Keratinocyte (primary cell): ENCODE data around the gene CDH13. TPM values are rescaled to one million over a fixed set of nuclear protein-coding genes. Genes with fewer than 3 reads are reported as not detected.

Experiments
- DNase-seq: peaks from one replicate; pipeline ENCODE4 v3.0.0-alpha.2; 2011; ENCODE audit warnings: low read depth, missing footprints, low spot score
- FAIRE-seq: peaks from 2 replicates; lab custom pipeline; 2011; peaks lifted over from hg19 to GRCh38; lab: Jason Lieb, UNC
- H2AFZ ChIP-seq: 2 replicates; pipeline ENCODE4 v1.6.0; 2012; ENCODE audit warnings: low read length, control low read depth, inconsistent platforms; ENCODE audit not compliant: control insufficient read depth
- H3K27ac ChIP-seq: 2 replicates; pipeline ENCODE4 v1.5.1; 2011; ENCODE audit warnings: low read length; ENCODE audit not compliant: control insufficient read depth, insufficient read depth
- H3K27me3 ChIP-seq: 3 replicates; pipeline ENCODE4 v1.6.0; 2011; ENCODE audit warnings: low read length; ENCODE audit not compliant: control insufficient read depth, insufficient read depth; ENCODE audit errors: extremely low read depth
- H3K36me3 ChIP-seq, 2 experiments: 2 replicates in 1 of 2; 3 replicates in 1 of 2; pipeline ENCODE4 v1.5.1; 2011; ENCODE audit warnings: low read length in 2 of 2, mild to moderate bottlenecking in 1 of 2; ENCODE audit not compliant: control insufficient read depth in 2 of 2, insufficient read depth in 2 of 2; ENCODE audit errors: extremely low read depth in 1 of 2
- H3K4me1 ChIP-seq: 3 replicates; pipeline ENCODE4 v1.5.1; 2011; ENCODE audit warnings: low read length; ENCODE audit not compliant: control insufficient read depth, insufficient read depth; ENCODE audit errors: extremely low read depth
- H3K4me2 ChIP-seq: 3 replicates; pipeline ENCODE4 v1.6.0; 2011; ENCODE audit warnings: low read depth, low read length; ENCODE audit not compliant: control insufficient read depth, insufficient read depth; ENCODE audit errors: extremely low read depth
- H3K4me3 ChIP-seq, 3 experiments: fragments of 200-600 bp in 1 of 3; sonication (generic) in 1 of 3; 2 replicates in 2 of 3; 3 replicates in 1 of 3; pipeline ENCODE4 v1.5.1; 2011 to 2016; ENCODE audit warnings: low read length in 3 of 3, mild to moderate bottlenecking in 3 of 3, control low read depth in 2 of 3, inconsistent platforms in 1 of 3, low read depth in 1 of 3, mixed read lengths in 1 of 3, mixed run types in 1 of 3, moderate library complexity in 1 of 3; ENCODE audit not compliant: control insufficient read depth in 2 of 3, insufficient read depth in 2 of 3; ENCODE audit errors: extremely low read depth in 1 of 3
- H3K79me2 ChIP-seq: 2 replicates; pipeline ENCODE4 v1.6.0; 2012; ENCODE audit warnings: low read length; ENCODE audit not compliant: control insufficient read depth, insufficient read depth
- H3K9ac ChIP-seq: 3 replicates; pipeline ENCODE4 v1.6.0; 2011; ENCODE audit warnings: low read length; ENCODE audit not compliant: control insufficient read depth, insufficient read depth; ENCODE audit errors: extremely low read depth
- H3K9me1 ChIP-seq: 3 replicates; pipeline ENCODE4 v1.6.0; 2011; ENCODE audit warnings: low read length; ENCODE audit not compliant: control insufficient read depth, insufficient read depth; ENCODE audit errors: extremely low read depth
- H3K9me3 ChIP-seq: 2 replicates; pipeline ENCODE4 v1.5.1; 2012; ENCODE audit warnings: low read depth, low read length; ENCODE audit not compliant: control insufficient read depth
- H4K20me1 ChIP-seq: 3 replicates; pipeline ENCODE4 v1.6.0; 2011; ENCODE audit warnings: low read length; ENCODE audit not compliant: control insufficient read depth, insufficient read depth; ENCODE audit errors: extremely low read depth
- EZH2 ChIP-seq: IDR thresholded peaks from one replicate; pipeline ENCODE4 v1.6.1; 2012; ENCODE audit warnings: inconsistent platforms, mild to moderate bottlenecking, low read length, moderate library complexity
- dilution Hi-C: fragments of 300-500 bp; cut with MboI; formaldehyde crosslinking; loops from one replicate; pipeline ENCODE4 v1.7.0; 2020; ENCODE audit warnings: low sequenced_read_pairs; ENCODE audit not compliant: extremely low pct_ligation_motif_present
- polyA plus RNA-seq, 5 experiments: library from polyadenylated mRNA; depleted of rRNA in 3 of 5; stranded (reverse) in 3 of 5; stranded (forward) in 1 of 5; unstranded in 1 of 5; fragments of >200 nt; gene quantifications; 1 replicate in 1 of 5; 2 replicates in 3 of 5; 3 replicates in 1 of 5; pipeline versions ENCODE4 v1.2.1 to v1.2.3, GENCODE V29; 2011 to 2012; ENCODE audit warnings: missing spikeins in 2 of 5, low read depth in 1 of 5, low replicate concordance in 1 of 5
- TF ChIP-seq, protein P1 (sequence below), 3 experiments: IDR thresholded peaks in 1 of 3; conservative IDR thresholded peaks in 1 of 3; optimal IDR thresholded peaks in 1 of 3; 2 replicates in 2 of 3; 3 replicates in 1 of 3; pipeline versions ENCODE3 to v1.5.1; 2011; ENCODE audit warnings: low read length in 3 of 3, mild to moderate bottlenecking in 3 of 3, moderate library complexity in 2 of 3, control low read depth in 1 of 3, inconsistent platforms in 1 of 3; ENCODE audit not compliant: insufficient read depth in 2 of 3; ENCODE audit errors: extremely low read depth in 1 of 3

The CDH13 gene
- polyA plus RNA-seq, 1 donor (not counting 4 experiments of a cell fraction or from before 2014, with no cell fraction given), result 111 TPM

GRCh38 chr16:83351846-83352245 is 725.1 kb downstream of the CDH13 start:
- H3K9ac ChIP-seq, result no peak overlapping the region
- no peaks in the 10 kb centered on the region for H3K9me3 ChIP-seq
- H3K4me2 ChIP-seq, result no peak overlapping the region
- no peak overlapping the region for H3K4me3 ChIP-seq
- FAIRE-seq (no peak), DNase-seq (no peak)
- H2AFZ ChIP-seq, result no peak overlapping the region
- no peak overlapping the region for H3K27ac ChIP-seq
- no peaks in the 10 kb centered on the region for H4K20me1 ChIP-seq
- H3K9me1 ChIP-seq, result no peaks in the 10 kb centered on the region
- no peaks in the 10 kb centered on the region for H3K79me2 ChIP-seq
- peaks cover 0 to 3% of the 10 kb centered on the region in 2 experiments for H3K36me3 ChIP-seq
- TF ChIP-seq EZH2, result no peak
- TF ChIP-seq, protein P1, sequence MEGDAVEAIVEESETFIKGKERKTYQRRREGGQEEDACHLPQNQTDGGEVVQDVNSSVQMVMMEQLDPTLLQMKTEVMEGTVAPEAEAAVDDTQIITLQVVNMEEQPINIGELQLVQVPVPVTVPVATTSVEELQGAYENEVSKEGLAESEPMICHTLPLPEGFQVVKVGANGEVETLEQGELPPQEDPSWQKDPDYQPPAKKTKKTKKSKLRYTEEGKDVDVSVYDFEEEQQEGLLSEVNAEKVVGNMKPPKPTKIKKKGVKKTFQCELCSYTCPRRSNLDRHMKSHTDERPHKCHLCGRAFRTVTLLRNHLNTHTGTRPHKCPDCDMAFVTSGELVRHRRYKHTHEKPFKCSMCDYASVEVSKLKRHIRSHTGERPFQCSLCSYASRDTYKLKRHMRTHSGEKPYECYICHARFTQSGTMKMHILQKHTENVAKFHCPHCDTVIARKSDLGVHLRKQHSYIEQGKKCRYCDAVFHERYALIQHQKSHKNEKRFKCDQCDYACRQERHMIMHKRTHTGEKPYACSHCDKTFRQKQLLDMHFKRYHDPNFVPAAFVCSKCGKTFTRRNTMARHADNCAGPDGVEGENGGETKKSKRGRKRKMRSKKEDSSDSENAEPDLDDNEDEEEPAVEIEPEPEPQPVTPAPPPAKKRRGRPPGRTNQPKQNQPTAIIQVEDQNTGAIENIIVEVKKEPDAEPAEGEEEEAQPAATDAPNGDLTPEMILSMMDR (optimal IDR thresholded peaks at IDR 0.05 in 1 of 3, IDR thresholded peaks at IDR 0.05 in 1 of 3, conservative IDR thresholded peaks at IDR 0.05 in 1 of 3; ENCODE audit: extremely low read depth in 1 of 3, insufficient read depth in 2 of 3, low read length in 3 of 3), result no peak
- dilution Hi-C loops, result no loop called here
- H3K4me1 ChIP-seq, result peaks cover 3% of the 10 kb centered on the region
- no peaks in the 10 kb centered on the region for H3K27me3 ChIP-seq

GRCh38 chr16:83353241-83353640 is 726.5 kb downstream of the CDH13 start:
- Histone ChIP-seq H2AFZ (no peak overlapping the region), H3K9me3 (no peaks in the 10 kb centered on the region), H4K20me1 (no peaks in the 10 kb centered on the region), H3K4me3 (no peak overlapping the region), H3K27me3 (no peaks in the 10 kb centered on the region), H3K9me1 (no peaks in the 10 kb centered on the region), H3K27ac (no peak overlapping the region), H3K9ac (no peak overlapping the region), H3K4me2 (no peak overlapping the region), H3K79me2 (no peaks in the 10 kb centered on the region), H3K4me1 (peaks cover 3% of the 10 kb centered on the region), H3K36me3 (peaks cover 0 to 3% of the 10 kb centered on the region in 2 experiments)
- TF ChIP-seq, protein P1 (optimal IDR thresholded peaks at IDR 0.05 in 1 of 3, IDR thresholded peaks at IDR 0.05 in 1 of 3, conservative IDR thresholded peaks at IDR 0.05 in 1 of 3; ENCODE audit: extremely low read depth in 1 of 3, insufficient read depth in 2 of 3, low read length in 3 of 3), result no peak
- no peak for TF ChIP-seq EZH2
- FAIRE-seq (no peak), DNase-seq (no peak)
- dilution Hi-C loops, result no loop called here
